ENCODE results near the gene CD274.

CD274 gene

DNA sequence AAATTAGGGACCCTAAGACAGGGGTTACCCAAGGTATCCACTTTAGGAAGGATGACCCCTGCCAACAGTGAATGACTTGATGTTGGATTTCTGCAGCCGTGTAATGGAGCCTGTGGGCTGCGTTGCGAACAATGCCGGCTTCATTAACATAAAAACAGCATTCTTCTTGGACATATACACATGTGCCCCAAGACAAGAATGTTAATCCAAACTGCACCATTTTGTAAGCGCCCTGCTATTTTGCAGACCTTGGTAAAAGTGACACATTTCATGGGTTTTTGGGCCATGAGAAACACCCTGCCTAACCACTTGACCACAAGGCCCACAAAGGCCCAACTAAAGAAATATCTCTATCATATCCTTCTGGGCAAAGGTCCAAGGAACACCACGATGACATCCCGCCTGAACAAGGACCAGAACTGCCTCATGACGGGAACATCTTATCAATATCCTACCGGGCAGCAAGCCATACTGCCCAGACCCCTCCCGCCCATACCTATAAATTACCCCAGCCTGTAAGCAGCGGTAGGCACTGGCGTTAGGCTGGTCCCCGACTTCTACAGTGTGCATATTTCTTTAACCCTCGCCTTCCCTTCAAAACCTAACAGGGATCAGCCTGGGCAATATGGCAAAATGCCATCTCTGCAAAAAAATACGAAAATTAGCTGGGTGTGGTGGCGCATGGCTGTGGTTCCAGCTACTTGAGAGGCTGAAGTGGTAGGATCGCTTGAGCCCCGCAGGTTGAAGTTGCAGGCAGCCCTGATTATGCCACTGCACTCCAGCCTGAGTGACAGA lies 50.3 kb downstream of the CD274 start:
- DNase-seq (ENCODE audit: low read depth) = no peak

DNA sequence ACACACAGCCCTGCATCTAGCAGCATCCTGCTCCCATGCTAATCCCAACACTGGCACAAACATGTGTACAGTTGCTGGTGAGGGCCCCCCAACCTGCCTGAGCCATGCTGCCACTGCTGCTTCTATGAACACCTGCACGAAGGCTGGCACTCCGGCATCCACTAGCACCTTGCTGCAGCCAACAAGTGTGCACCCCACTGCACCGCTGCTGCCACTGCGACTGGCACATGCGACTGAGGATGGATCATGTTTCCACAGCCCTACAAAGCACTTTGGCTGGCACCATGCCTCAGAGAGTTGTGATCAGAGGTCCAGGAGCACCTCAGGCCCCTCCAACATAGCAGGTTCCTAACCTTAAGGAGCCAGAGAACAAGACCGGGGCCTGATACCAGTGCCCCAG lies 52.2 kb downstream of the CD274 start:
- DNase-seq (ENCODE audit: low read depth) = no peak

DNA sequence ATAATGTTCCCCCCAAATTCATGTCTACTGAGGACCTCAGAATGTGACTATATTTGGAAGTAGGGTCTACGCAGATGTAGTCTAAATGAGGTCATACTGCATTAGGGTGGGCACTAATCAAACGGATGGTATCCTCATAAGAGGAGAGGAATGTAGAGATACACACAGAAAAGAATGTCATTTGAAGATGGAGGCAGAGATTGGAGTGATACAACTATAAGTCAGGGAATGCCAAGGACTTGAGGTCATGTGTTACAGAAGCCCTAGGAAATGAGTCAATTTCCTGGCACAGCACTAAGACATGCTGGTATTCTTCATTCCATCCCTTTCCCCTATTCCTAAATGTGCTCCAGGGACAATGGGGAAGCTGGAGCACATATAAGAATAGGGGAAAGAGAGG lies 59.2 kb downstream of the CD274 start:
- no peak for DNase-seq (ENCODE audit: low read depth)

DNA sequence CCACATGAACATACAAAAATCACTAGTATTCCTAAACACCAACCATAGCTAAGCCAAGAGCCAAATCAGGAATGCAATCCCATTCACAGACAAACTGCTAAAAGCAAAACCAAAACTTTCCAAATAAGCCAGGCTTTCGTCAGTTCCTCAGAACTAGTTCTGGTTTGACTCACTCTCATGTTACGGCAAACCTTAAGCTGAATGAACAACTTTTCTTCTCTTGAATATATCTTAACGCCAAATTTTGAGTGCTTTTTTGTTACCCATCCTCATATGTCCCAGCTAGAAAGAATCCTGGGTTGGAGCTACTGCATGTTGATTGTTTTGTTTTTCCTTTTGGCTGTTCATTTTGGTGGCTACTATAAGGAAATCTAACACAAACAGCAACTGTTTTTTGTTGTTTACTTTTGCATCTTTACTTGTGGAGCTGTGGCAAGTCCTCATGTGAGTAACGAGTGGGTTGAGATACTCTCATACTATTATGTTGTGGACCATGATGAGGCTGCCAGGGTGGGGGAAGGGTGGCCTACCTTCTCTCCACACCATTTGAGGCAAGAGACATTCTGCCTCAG lies 60.1 kb downstream of the CD274 start, which contains the start of gene PDCD1LG2:
TSS of gene PDCD1LG2 (plus strand) at position 172 of the 572 bp plus-strand sequence. CDS start 12,016 bp downstream, outside the sequence.
- DNase-seq (ENCODE audit: low read depth) = no peak

DNA sequence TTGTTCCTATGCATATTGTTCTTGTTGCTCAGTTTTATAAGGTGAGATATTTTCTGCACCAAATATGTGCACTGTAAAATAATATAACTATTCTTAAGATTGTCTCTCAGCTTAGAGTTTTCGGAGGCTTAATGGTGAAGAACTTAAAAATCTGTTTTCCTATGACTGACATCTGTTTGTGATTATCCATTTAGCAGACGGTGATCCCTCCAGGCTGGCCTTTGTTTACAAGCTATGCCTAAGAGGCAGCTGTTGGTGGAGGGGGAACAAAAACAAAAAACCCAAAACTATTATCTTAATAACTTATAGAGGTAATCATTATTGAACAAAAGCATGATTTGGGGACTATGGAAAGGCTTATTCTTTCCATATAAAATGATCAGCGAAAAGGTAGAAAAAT lies 60.6 kb downstream of the CD274 start:
- DNase-seq (ENCODE audit: low read depth) = no peak

DNA sequence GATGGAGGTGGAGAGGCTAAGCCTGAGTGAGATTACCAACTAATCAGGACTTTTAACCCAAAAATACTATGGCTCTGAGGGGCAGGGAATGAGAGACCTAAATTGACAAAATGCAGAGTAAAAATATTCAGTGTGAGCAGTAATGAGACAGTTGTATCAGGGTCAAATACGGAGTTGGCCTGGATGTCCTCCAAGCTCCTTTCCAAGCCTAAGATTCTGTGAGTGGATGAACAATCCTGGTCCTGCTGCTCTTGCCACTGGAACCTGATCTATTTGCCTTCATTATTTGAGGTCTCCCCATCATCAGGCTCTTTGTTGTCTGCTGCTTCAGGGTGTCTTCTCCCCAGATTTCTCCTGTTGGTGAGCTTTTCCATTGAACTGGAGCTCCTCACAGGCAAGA lies 61.1 kb downstream of the CD274 start:
- no peak for DNase-seq (ENCODE audit: low read depth)

DNA sequence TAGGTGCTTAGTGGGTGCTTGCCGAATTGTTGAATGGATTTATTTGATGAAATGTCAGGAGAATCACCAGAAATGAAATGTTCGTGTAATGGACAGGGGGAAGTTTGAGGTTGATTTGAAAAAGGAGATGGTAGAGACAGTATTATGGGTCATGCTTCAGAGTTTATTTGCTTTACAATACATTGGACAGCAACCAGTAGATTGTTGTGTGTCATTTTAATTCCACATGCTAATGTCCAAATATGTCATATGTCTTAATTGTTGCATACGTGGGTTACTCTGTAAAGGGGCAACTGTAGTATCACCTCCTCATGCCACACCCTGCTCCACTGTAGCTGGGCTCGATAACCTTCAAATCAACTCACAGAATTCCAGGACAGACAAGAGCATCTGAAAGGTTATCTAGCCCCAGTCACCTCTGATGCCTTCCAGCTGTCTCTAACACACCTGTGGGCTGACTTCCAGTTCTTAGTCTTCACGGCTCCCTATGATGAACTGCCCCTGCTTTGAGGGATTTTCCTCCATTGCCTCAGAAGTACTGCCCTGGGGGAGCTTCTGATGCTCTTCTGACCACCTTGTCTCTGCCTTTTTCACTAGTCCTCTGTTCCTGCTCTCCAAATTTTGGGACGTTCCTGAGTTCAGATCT lies 61.7 kb downstream of the CD274 start:
- no peak for DNase-seq (ENCODE audit: low read depth)

DNA sequence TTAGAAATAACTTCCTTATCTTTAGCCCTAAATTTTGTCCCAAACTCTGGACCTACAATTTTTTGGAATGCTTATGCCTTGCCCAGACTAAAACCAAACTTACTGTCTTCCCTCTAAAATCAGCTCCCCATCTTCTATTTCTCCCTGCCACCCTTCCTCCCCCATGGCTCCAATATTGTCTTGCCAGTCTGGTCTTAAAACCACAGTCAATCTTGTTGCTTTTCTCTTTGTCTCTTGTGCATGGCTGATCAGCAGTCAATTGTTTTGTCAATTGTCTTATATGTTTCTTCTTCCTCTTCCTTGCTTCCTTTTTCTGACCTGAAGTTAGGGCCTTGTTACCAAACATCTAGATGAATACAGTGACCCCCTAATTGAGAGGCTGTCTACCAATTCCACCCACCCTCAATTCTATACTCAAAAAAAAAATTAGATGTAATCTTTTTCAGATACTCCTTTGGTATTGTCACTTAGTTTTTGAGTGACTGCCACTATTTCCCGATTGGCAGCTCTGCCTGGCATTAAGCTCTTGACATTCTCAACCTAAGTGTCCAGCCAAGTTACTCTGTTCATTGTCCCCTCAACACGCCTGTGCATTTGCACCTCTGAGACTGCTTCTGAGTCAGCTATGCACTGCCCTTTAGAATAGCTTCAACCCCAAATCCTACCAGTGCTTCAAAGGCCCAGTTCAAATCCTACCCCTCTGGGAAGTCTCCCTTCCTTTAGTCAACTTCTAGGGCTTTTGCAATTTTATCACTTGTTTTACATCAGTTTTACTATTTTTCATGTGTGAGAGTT lies 62.5 kb downstream of the CD274 start:
- no peak for DNase-seq (ENCODE audit: low read depth)

DNA sequence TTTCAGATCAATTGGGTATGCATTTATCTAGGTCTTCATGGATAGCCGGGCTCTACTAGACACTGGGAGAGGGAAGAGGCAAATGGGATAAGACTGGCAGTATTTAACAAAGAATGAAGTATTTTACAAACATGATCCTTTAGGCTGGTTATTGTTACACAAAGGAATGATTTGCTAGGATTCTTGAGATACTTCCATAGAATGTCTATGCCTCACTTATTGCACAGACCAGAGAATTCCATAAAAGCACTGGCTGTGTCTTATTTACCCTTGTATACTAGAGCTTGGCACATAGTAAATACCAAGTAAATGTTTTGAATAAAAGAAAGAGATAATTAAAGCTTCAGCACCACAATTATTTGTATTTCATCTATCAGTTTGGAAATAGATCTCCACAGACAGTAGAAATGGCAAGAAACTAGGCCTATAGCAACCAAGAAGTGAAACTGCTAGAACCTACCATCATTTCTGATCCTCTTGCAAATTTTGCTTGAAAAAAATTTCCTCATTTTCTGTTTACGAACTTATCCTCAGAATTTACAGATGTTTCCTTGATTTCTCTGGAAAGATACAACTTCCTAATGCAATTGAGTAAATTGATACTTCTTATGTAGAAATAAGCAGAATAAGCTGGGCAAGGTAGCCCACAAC lies 63.7 kb downstream of the CD274 start:
- no peak for DNase-seq (ENCODE audit: low read depth)

DNA sequence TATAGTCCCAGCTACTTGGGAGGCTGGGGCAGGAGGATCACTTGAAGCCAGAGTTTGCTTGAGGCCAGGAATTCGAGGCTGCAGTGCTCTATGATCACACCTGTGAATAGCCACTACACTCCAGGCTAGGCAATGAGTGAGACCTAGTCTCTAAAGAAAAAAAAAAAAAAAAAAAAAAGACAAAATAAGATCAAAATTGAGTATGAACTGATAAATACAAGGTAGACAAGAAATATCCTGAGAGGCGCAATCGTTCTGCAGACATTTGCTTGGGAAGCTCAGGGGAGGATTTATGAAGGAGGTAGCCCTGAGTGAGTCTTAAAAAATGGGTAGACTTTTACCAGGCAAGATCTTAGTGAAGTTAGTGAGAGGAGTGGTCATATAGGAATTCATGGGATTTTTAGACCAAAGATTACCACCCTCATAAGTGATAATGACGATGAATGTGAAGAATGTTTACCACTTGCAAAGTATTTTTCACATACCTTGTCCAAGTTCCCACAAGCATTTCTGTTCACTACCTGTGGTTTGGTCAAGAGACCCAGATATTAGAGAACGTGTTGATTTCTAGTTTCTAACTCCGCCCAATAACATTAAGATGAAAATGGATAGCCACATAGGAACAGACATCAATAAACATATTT lies 64.4 kb downstream of the CD274 start:
- no peak for DNase-seq (ENCODE audit: low read depth)

DNA sequence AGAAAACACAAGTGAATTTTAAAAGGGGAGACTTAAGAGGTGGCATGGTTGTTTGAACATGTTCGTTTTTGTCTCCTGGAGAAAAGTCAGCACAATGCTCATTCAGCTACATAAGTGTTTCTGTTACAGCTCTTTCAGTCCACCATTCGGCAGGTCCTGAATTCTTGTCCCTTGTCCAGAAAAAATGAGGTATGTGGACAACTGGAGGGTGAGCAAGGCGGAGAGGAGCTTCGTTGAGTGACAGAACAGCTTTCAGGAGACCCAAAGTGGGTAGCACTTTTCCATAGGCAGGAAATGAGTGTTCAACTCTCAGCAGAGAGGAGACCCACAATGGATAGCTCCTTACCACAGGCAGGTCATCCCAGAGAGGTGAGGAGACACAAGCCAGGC lies 64.9 kb downstream of the CD274 start:
- DNase-seq (ENCODE audit: low read depth) = no peak

DNA sequence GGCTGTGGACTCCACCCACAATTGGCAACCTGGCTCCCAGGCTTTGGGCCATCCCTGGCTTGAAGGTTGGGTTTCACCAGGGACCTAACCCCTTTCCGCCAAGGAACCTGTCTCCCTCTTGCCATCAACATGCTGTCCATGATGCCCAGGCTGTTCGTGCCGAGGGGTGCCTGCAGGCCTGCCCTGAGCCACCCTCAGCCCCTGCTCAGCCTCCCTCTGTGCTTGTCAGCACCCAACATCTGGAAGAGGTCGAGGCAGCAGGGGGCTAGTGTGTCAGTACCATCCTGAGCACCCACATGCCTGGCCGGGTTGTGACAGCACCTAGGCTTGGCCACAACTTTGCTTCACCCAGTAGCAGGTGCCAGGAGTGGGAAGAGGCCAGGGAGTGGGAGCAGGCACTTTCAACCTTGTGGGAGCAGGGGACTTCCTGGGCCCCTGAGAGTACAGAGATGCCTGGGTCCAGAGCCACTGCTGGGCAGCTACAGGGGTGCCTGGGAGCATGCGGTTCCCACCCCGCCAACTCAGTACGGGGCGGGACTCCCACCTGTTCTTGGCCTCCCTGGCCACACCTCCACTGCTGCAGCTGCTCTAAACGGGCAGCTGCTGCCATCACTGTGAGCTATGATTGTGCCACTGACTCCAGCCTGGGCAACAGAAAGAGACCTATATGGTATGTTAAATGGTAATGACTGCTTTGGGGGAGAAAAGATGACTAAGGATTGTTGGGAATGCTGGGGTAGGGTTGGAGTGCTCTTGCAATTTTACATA lies 66.3 kb downstream of the CD274 start:
- no peak for DNase-seq (ENCODE audit: low read depth)

DNA sequence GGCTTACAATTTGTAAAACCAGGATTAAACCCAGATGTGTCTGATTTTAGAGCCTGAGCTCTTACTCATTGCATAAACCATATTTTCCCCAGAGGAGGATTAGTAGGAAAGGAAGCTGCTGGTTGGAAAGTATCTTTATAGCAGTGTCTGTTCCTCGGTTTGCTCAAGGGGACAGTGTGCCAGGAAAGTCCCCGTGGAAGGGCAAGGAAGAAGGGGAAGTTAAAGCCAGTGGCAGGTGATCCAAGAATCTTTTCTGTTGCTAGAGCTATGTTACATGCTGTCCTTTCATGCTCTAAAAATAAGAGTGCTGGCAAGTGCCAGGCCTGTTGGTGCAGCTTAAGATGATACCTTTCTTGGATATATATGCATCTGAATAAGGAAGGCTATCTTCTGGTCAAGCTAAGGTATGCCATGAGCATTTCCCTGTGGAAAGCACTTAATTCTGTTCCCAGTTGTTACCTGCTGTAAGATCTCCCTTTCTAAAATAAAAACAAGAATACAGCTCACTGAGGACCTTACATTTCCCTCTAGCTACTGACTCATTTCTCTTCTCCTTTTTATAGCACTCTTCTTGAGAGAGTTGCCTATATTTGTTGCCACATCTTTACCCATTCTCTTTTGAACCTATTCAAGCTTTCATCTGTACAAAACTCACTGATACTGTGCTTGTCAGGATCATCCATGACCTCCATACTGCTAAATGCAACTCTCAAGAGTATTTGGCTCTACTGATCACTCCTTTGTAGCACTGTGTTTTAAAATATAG lies 68.0 kb downstream of the CD274 start:
- no peak for DNase-seq (ENCODE audit: low read depth)

DNA sequence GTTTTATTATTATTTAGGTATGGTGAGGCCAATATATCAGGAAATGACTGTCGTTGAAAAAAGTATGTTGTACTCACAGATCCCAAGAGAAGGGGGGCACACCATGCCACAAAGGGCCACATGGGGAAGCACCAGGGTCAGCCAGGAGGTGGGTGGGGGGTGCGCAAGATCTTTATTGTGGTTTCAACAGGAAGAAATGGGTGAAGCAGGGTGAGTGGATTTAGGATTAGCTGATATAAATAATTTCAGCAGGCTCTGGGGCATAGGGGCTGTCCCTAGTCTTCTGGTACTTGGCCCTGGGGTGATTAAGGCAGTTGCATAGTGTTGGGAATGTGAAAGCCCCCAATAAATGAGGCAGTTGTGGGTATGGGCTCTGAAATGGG lies 68.6 kb downstream of the CD274 start:
- no peak for DNase-seq (ENCODE audit: low read depth)
